GM18526 (cell line): ENCODE results near the gene CDC42BPA.

Source experiments
- POLR2A ChIP-seq: IDR thresholded peaks from 3 replicates; pipeline ENCODE4 v1.6.1; 2011; ENCODE audit not compliant: insufficient read length; ENCODE audit errors: extremely low read depth

CDC42BPA gene

GRCh38 chr1:227218870-227219573 is 99.3 kb downstream of the CDC42BPA start:
- no peak for TF ChIP-seq POLR2A

DNA sequence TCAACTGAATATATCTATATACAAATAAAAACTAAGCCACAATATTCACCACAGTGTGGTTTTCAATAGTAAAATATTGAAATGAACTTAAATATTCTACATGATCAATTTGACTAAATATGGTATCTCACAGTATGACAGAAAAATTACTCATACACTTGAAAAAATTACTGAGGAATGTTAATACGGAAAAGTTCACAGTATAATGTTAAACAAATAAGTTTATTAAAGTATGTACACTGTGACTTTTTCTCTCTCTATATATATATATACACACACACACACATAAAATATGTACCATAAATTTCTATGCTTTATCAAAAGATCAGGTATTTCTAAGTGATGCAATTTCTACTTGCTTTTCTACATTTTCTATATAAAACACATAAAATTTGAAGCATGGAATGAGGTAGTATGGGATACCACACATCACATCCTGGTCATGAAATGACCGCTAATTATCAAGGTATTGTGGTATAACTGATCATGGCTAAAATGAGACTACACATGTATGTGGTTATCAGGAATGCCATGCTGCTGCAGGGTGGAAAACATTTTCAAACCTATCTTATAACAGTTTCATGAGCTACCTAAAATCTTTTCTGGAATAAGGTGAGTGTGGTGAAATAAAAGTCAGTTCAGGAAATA is 102.3 kb downstream of the CDC42BPA start:
- TF ChIP-seq POLR2A = no peak

GRCh38 chr1:227214207-227214606 is 104.1 kb downstream of the CDC42BPA start:
- TF ChIP-seq POLR2A = no peak

- no peak for TF ChIP-seq POLR2A
Measured at GRCh38 chr1:227213426-227213825, 104.9 kb downstream of the CDC42BPA start.

DNA sequence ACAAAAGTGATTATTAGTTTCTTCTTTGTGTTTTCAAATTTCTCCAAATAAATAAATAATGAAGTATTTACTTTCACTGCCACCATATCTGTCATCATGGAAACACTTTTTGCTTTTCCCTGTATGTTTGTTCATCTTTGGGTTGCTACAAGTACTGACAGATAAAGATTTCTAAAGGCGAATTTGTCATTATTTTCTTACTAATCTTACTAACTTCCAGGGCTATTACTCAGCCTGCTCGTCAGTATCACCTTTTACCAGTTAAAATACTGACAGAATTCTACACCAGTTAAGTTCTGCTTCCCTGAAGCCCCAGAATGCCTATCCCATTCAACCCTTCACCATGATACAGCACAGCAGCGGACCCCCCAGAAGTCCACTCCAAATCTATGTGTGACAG is 106.1 kb downstream of the CDC42BPA start:
- TF ChIP-seq POLR2A = no peak

DNA sequence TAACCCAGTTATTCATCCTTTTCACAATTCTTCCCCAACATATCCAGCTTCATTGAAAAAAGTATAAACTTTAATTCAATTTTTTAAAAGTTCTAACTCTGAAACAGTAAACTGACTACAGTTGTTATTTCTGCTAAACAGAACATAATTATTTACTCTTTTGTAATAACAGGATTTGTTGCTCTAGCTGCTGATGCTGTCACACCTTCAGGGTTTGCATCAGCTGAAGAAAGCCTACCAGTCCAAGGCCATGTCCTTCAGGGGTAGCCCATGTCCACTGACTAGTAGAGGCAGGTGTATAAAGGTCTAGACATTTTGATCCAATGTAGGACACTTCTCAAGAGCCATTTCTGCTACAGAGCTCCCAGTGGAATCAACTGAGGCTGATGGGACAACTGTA is 107.7 kb downstream of the CDC42BPA start:
- no peak for TF ChIP-seq POLR2A

DNA sequence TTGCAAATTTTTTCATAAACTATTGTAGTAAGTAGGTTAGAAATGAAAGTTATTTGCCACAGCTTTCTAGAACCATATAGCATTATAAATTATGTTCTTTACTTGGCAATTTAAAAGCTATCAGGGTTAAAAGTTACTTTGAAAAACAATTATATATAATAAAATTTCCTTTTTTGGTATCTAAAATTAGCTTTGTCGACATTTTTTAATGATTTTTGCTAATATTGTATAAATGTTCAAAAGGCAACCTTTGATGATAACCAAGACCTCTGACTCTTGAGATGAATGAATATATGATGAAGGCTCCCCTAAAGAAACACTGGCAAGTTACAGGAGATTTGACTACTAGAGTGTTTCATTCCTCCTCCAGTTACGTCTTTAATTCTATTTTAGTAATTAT is 121.2 kb downstream of the CDC42BPA start:
- TF ChIP-seq POLR2A = no peak

DNA sequence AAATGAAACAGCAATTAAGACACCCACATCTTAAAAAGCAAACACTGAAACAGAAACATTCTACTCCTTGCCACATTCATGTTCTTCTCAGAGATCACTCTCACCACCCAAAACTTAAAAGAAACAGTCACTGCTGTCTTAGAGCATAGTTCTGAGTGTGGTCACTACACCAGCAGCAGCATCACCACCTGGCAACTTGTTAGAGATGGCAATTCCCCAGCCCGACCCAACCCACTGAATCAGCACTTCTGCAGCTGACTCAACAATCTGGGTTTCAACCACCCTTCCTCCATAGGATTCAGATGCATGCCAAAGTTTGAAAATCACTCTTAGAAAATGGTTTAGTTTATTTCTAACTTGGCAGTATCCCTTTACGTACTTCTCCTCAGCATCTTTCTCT is 126.1 kb downstream of the CDC42BPA start:
- TF ChIP-seq POLR2A = no peak

GRCh38 chr1:227191607-227192006 is 126.7 kb downstream of the CDC42BPA start:
- no peak for TF ChIP-seq POLR2A

GRCh38 chr1:227190321-227190720 is 128.0 kb downstream of the CDC42BPA start:
- TF ChIP-seq POLR2A = no peak

DNA sequence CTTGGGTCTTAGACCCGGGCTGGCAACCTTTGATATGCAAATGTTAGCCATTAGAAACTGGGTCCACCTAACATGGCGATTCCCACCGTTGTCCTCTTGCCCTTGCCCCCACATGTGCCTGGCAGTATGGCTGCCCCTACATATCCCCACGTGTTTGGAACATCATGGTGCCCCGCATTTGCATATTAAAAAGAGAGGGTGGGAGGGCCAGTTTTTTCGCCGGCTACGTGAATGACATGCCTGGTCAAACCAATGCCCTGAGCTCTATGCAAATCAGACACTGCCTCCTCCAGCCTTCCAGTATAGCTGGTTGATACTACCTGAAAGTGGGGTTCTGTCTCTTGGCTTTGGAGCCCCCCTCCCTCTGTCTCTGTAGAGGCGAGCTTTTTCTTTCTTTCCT is 133.0 kb downstream of the CDC42BPA start:
- TF ChIP-seq POLR2A = no peak

GRCh38 chr1:227182012-227182411 is 136.3 kb downstream of the CDC42BPA start:
- TF ChIP-seq POLR2A = no peak

DNA sequence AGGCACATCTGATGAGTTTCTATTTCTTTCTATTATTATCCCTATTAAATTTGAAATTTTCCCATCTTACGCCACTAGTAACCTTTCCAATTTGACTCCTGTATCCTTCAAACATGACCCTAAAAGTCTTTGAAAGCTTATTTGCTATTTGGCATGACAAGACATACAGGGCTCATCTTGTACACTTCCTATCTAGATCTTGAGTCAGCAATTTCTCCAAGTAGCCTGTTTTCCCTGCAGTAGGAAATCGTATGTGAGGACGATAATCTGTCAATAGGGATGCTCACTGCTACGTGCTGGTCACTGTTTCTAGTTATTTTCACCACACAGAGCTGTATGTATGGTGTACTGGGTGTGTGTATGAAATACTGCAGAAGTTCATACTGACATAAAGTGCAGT is 142.7 kb downstream of the CDC42BPA start:
- no peak for TF ChIP-seq POLR2A

DNA sequence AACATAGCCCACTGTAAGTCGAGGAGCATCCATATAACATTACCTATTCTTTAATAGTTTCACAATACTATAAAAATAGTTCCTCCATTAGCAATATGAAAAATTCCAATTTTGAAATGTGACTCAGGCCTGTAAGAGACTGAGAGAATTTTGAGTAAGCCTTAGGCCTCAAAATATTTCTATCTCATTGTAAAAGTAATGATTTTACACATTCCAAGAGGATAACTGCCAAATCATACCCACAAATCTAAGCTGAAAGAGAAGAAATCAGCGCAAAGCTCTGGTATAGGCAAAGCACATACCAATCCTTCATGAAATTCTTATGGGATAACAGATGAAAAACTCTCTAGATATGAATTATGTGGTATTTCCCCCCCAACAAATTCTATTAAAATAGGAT is 144.1 kb downstream of the CDC42BPA start:
- no peak for TF ChIP-seq POLR2A

- no peak for TF ChIP-seq POLR2A
Measured at GRCh38 chr1:227170361-227171166, 147.7 kb downstream of the CDC42BPA start.

GRCh38 chr1:227169343-227169742 is 148.9 kb downstream of the CDC42BPA start:
- no peak for TF ChIP-seq POLR2A

DNA sequence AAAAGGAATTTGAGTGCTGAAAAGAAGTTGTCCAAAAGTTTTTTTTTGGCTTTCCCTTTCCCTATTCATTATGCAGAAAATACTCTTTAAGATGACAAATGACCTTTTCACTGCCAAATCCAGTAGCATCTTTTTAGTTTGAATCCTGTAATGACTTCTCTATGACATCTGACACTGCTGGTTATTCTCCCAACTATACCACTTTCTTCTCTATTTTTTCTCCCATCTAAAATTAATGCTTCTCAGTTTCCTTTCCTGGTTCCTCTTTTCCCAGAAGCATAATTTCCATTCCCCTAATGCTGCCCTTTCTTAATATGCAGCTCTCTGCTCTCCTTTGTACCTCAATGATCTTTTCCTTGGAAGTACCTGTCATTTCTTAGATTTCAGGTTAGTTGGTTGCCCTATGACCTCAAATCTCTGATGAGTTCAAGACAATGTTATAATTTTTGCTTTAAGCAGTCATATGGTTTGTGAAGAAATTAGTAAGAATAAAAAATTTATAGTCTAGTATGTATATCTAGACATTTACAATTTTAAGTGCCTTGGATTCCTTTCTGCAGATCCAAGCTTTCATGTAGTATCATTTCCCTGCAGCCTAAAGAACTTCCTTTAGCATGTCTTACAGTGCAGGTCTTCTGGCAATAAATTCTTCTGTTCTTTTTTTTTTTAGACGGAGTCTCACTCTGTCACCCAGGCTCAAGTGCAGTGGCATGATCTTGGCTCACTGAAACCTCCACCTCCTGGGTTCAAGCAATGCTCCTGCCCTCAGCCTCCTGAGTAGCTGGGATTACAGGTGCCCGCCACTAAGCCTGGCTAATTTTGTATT is 150.8 kb downstream of the CDC42BPA start:
- no peak for TF ChIP-seq POLR2A
